GM21526 (cell line): Measurements from ENCODE around the gene MRPL36.

Source experiments
- ATAC-seq: cut with Tn5 transposase; IDR thresholded peaks from one replicate; pipeline ENCODE4 v1.9.1; 2021; ENCODE audit warnings: moderate library complexity; ENCODE audit not compliant: unreplicated experiment, low FRiP score

Gene MRPL36

DNA sequence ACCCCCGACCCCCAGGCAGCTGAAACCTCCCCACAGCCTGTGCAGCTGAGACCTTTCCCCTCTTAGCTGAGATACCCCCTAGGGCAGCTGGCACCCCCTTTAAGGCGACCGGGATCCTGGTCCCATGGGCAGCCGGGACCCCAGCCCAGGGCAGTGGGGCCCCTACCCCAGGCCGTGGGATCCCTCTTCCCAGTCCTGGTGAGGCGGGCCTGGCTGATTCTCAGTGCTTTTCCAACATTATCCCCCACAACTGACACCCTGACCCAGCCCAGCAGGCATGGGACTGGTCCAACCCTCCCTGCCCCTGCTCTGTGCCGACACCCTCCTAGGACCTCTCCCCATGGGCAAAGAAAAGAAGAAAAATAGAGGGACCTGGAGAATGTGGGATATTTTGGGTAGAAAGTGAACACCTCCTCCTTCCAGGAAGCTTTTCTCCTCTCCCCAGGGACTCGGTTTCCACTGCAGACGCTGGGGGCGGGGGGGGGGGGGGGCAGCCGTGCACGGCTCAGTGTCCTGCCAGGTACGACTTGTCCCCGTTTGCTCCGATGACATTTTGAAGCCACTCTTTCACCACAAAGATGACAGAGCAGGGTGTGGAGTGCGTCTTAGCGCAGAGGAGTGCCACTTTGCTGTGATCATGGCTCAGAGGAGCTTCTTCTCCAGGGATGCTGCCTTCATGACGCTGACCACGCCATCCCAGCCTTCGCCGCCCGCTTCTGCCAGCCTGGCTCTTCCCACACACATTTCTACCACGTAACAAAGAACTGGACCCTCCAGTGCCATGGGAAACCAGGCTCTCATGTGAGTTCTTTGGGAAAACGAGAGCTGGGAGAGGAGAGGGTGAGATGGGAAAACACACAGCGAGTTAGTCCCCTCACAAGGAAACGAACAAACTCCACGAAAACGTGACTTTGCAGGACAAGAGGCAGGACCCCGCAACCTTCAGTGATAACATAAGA is 47.5 kb downstream of the MRPL36 start:
- no peak for ATAC-seq

DNA sequence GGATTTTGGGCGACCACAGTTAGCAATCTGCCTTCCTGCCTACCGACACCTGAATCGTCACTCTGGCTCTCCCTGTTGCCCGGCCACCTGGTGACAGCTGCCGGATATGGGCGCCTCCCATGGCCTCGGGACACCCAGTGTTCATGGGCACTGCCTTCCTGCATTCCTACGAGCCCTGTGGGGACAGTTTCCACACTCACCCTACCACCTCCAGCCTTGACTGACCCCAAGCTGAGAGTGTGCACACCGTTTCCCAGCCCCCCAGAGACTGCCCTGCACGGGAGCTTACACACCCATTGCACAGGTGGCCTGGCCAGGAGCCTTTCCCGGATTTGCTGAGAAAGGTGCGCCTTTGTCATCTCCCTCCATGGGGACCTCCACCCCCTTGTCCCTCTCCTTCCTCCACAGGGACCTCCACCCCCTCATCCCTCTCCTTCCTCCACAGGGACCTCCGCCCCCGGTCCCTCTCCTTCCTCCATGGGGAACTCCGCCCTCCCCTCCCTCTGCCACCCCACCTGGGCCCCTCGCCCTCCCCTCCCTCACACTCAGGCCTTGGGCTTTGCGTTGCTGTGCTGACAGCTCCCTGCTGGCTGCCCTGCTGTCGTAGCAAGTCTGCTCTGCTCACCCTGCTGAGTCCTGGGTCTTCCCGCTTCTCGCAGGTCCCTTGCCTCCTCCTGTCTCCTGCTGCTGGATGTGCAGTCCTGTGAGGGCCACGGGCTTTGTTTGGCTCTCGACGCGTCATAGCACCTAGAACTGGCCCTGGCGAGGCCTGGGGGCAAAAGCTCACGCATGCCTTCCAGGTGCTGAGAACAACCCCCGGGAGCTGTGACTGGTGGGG is 48.4 kb downstream of the MRPL36 start:
- ATAC-seq = no peak

DNA sequence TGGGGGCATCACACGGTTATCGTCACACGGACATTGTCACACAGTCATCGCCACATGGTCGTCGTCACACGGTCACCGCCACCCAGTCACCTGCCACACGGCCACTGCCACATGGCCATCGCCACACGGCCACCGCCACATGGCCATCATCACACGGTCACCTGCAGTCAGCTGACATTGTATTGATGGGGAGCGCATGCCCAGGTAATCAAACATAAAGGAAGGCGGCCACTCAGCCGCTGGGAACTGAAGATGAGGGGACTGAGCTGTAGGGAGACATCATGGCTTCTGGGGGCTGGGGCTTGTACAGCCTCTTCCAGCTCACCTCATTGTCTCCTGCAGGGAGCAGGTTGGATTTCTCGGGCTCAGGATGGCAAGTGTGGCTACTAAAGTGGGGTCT is 49.2 kb downstream of the MRPL36 start:
- ATAC-seq = no peak

GRCh38 chr5:1749346-1750124 is 50.1 kb downstream of the MRPL36 start:
- no peak for ATAC-seq

GRCh38 chr5:1748845-1749244 is 50.8 kb downstream of the MRPL36 start:
- no peak for ATAC-seq
